Testis (tissue), 3 donors: Measurements from ENCODE around the gene PRR16. TPM values are rescaled to one million over a fixed set of nuclear protein-coding genes. Genes with fewer than 3 reads are reported as not detected.
"Not testable (repeated sequence)": the region's sequence is repeated elsewhere in the genome, so short reads cannot be mapped to it uniquely, and the experiment has no call there.

Experiments used
- DNase-seq: peaks from one replicate; pipeline ENCODE4 v3.0.0-alpha.2; 2019
- H3K27ac ChIP-seq, 2 donors: fragments of 200-600 bp; sonication (generic); one replicate each; pipeline ENCODE4 v1.5.1; 2019
- H3K27me3 ChIP-seq: fragments of 200-600 bp; sonication (generic); one replicate; pipeline ENCODE4 v1.5.1; 2019
- H3K36me3 ChIP-seq: fragments of 200-600 bp; sonication (generic); one replicate; pipeline ENCODE4 v1.5.1; 2017; ENCODE audit warnings: low read depth; ENCODE audit errors: missing control alignments
- H3K4me1 ChIP-seq: fragments of 200-600 bp; sonication (generic); one replicate; pipeline ENCODE4 v1.5.1; 2019
- H3K4me3 ChIP-seq, 2 donors: fragments of 200-600 bp; sonication (generic); one replicate each; pipeline ENCODE4 v1.5.1; 2017 to 2019
- H3K9me3 ChIP-seq: fragments of 200-600 bp; sonication (generic); one replicate; pipeline ENCODE4 v1.5.1; 2017
- POLR2A ChIP-seq: fragments of 450-650 bp; IDR thresholded peaks from one replicate; pipeline ENCODE4 v1.6.1; 2017; ENCODE audit warnings: antibody characterized with exemption, mild to moderate bottlenecking, moderate library complexity
- WGBS, 2 donors: methylation state at CpG; one replicate each; pipeline ENCODE4 v1.1.5; 2018; 5-methylcytosine and 5-hydroxymethylcytosine counted together
- intact Hi-C: fragments of 100-400 bp; cut with DNase I; formaldehyde crosslinking; loops from one replicate; pipeline ENCODE4 v1.15.1; 2023; ENCODE audit warnings: low total_unique reads
- polyA plus RNA-seq: library from polyadenylated mRNA; stranded (reverse); fragments of 350-450 nt; fragmentation: Illumina TruSeq; extraction: RNeasy Lipid Tissue Mini Kit (QIAGEN cat#74804); gene quantifications from one replicate; pipeline ENCODE4 v1.2.3, GENCODE V29; 2014; ENCODE audit warnings: low read depth, low replicate concordance; ENCODE audit not compliant: insufficient read depth
- total RNA-seq, 2 donors: library from RNA; depleted of rRNA; stranded (reverse); fragments of >200 nt; gene quantifications; one replicate each; pipeline ENCODE4 v1.2.3, GENCODE V29; 2016
- TF ChIP-seq, protein P1 (sequence below), 3 experiments: fragments of 450-650 bp in 2 of 3; fragments of 200-600 bp in 1 of 3; sonication (generic) in 1 of 3; IDR thresholded peaks; one replicate each; pipeline ENCODE4 v1.5.1; 2016 to 2019; ENCODE audit warnings: antibody characterized with exemption in 3 of 3, mild to moderate bottlenecking in 2 of 3, moderate library complexity in 1 of 3

Gene PRR16
- total and polyA plus RNA-seq, 3 donors from 2014 or later = 0.68 to 3.4 (median 1.5) TPM

DNA sequence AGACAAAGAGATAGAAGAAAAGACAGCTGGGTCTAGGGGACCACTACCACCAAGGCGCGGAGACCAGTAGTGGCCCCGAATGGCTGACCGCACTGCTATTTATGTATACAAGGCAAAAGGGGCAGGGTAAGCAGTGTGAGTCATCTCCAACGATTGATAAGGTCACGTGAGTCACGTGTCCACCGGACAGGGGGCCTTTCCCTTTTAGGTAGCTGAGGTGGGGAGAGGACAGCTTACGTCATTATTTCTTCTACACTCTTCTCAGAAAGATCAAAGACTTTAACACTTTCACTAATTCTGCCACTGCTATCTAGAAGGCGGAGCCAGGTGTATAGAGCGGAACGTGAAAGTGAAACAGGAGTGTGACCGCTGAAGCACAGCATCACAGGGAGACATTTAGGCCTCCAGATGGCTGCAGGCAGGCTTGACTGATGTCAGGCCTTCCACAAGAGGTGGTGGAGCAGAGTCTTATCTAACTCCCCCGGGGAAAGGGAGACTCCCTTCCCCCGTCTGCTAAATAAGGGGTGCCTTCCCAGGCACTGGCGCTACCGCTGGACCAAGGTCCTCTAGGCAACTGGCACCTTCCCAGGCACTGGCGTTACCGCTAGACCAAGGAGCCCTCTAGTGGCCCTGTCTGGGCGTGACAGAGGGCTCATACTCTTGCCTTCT is 6.1 kb upstream of the PRR16 start:
- peak; percentile 85 for DNase-seq
- no peaks in the 10 kb centered on the region for H3K27me3 ChIP-seq
- H3K9me3 ChIP-seq = no peaks in the 10 kb centered on the region
- H3K4me1 ChIP-seq = no peaks in the 10 kb centered on the region
- intact Hi-C loops = no loop called here
- H3K36me3 ChIP-seq = no peaks in the 10 kb centered on the region
- peak overlapping the region in 1 of 2 donors; percentile 50 for H3K4me3 ChIP-seq
- TF ChIP-seq POLR2A = no peak
- TF ChIP-seq, protein P1, sequence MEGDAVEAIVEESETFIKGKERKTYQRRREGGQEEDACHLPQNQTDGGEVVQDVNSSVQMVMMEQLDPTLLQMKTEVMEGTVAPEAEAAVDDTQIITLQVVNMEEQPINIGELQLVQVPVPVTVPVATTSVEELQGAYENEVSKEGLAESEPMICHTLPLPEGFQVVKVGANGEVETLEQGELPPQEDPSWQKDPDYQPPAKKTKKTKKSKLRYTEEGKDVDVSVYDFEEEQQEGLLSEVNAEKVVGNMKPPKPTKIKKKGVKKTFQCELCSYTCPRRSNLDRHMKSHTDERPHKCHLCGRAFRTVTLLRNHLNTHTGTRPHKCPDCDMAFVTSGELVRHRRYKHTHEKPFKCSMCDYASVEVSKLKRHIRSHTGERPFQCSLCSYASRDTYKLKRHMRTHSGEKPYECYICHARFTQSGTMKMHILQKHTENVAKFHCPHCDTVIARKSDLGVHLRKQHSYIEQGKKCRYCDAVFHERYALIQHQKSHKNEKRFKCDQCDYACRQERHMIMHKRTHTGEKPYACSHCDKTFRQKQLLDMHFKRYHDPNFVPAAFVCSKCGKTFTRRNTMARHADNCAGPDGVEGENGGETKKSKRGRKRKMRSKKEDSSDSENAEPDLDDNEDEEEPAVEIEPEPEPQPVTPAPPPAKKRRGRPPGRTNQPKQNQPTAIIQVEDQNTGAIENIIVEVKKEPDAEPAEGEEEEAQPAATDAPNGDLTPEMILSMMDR (IDR thresholded peaks at IDR 0.05) = peak in 2 of 3 experiments; percentile 16 to 64
- no peak overlapping the region for H3K27ac ChIP-seq
- 40 to 49% methylated on average over 18 to 20 of the region's 20 CpGs for WGBS, 2 donors

DNA sequence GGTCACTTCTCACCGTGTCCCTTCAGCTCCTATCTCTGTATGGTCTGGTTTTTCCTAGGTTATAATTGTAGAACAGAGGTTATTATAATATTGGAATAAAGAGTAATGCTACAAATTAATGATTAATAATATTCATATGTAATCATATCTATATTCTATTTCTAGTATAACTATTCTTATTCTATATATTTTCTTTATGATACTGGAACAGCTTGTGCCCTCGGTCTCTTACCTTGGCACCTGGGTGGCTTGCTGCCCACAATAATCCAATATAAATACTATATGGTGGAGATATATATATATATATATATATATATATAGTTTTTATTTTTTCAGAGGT is 5.6 kb upstream of the PRR16 start:
- H3K9me3 ChIP-seq, intact Hi-C loops, H3K36me3 ChIP-seq, DNase-seq, H3K4me3 ChIP-seq, H3K27ac ChIP-seq, H3K27me3 ChIP-seq, H3K4me1 ChIP-seq: not testable (repeated sequence)
- 52 to 58% methylated on average over 2 of the region's 2 CpGs for WGBS, 2 donors

DNA sequence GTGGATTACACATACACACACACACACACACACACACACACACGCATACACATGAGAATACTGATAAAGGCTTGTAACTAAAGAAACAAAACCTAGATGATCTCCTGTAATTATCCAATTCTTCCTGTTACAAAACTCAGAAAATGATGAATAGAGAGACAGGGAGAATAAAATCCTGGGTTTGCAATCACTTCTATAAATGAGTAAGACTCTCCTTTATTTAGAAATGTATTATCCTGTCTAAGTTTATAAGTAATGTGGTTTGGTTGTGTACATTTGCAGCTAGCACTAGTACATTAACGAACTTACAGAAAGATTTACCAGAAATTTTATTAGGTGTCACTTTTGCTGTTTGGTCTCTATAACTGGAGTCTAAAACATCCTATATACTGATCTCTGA is 2.8 kb upstream of the PRR16 start:
- no peak overlapping the region for H3K4me3 ChIP-seq
- TF ChIP-seq, protein P1 (IDR thresholded peaks at IDR 0.05) = no peak
- TF ChIP-seq POLR2A = no peak
- H3K9me3 ChIP-seq = no peaks in the 10 kb centered on the region
- WGBS, 2 donors = 85 to 88% methylated on average over 2 of the region's 2 CpGs
- no peaks in the 10 kb centered on the region for H3K27me3 ChIP-seq
- H3K27ac ChIP-seq = no peak overlapping the region
- H3K36me3 ChIP-seq = no peaks in the 10 kb centered on the region
- intact Hi-C loops = no loop called here
- H3K4me1 ChIP-seq = no peaks in the 10 kb centered on the region
- no peak for DNase-seq

DNA sequence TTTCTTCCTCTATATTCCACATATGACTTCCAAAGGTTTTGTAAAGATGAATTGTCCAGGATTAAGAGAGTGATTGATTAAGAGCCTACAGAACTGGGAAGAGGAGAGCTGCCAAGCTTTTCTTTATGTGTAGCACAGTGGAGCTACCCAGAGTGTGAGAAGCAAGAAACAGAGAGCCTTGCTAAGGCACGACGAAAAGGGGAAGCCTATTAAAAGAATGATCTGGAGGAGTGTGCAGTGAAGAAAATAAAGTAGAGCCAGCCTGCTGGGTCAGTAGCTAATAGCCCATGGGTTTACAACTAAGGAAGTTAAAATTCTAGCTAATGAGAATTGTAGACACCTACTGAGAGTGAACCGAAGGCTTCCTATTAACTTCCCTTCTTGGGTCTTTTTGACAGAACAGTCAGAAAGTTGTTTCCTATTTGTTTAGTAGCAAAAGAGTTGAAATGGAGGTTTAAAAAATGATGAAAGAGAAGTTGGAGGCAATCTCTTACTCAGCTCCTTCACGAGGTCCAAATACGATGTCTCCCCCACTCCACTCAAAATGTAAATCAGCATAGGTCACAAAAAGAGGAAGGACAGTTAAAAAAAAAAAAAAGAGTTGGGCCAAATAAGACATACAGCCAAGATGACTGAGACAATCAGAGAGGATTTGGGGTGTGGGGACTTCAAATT is 957 bp upstream of the PRR16 start:
- Histone ChIP-seq H3K4me1 (no peaks in the 10 kb centered on the region), H3K9me3 (no peaks in the 10 kb centered on the region), H3K36me3 (no peaks in the 10 kb centered on the region), H3K27ac (no peak overlapping the region), H3K4me3 (no peak overlapping the region), H3K27me3 (no peaks in the 10 kb centered on the region)
- TF ChIP-seq POLR2A = no peak
- TF ChIP-seq, protein P1 (IDR thresholded peaks at IDR 0.05) = no peak
- DNase-seq = no peak
- intact Hi-C loops = no loop called here
- 22 to 32% methylated on average over 5 of the region's 5 CpGs for WGBS, 2 donors

DNA sequence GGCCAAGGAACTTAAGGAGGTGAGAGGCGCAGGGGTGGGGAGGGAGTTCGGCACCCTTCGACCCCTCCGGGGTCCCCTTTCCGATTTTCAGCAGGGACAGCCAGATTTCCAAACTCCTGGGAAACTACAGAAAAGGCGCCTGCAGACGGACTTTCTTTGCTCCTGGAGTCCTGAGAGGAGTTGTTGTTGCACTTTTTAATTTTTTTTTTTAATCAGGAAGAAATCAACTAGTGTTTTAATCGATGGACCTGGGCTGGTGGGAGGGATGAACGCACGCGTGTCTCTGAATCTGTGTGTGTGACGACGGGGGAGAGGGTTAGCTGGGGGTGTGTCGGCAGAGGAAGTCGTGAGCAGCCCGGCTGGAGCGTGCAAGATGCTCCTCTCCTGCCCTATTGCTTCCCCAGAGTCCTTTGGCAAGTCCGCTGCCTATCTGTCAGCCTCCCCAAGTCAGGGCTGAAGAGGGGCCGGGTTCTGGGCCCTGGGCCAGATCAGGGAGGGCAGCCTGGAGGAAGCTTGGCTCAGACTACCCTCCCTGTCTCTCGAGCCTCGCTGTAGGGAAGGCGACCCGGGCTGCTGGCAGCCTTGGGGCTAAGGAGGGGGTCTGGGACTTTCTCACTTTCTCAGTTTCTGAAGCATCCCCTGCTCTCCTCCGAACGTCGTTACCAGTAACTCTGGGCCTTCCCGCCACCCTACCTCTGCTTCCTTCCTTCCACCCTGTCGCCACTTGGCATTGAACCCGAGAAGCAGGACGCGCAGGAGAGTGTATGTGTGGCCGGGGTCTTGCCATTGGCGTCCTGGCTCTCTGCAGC is 731 bp downstream of the PRR16 start:
- Histone ChIP-seq H3K4me1 (no peaks in the 10 kb centered on the region), H3K4me3 (peak overlapping the region; percentile 47 to 54), H3K27ac (no peak overlapping the region), H3K27me3 (no peaks in the 10 kb centered on the region), H3K36me3 (no peaks in the 10 kb centered on the region), H3K9me3 (no peaks in the 10 kb centered on the region)
- WGBS, 2 donors = 0 to 2% methylated on average over 16 to 33 of the region's 33 CpGs
- no peak for TF ChIP-seq POLR2A
- TF ChIP-seq, protein P1 (IDR thresholded peaks at IDR 0.05) = no peak
- DNase-seq = peak; percentile 22
- intact Hi-C loops = no loop called here
